Left ventricle myocardium inferior (tissue), 1 donor: ENCODE results near the gene HAS3. TPM values are rescaled to one million over a fixed set of nuclear protein-coding genes. Genes with fewer than 3 reads are reported as not detected.

Experiments
- DNase-seq: peaks from one replicate; pipeline ENCODE4 v3.0.0-alpha.2; 2020
- H3K27ac ChIP-seq: fragments of 200-600 bp; replicated peaks from 2 replicates; pipeline ENCODE4 v1.8.0; 2021
- H3K27me3 ChIP-seq: fragments of 200-600 bp; 2 replicates; pipeline ENCODE4 v1.8.0; 2021; ENCODE audit warnings: low read depth
- H3K36me3 ChIP-seq: fragments of 200-600 bp; 2 replicates; pipeline ENCODE4 v1.8.0; 2021
- H3K4me1 ChIP-seq: fragments of 200-600 bp; 2 replicates; pipeline ENCODE4 v1.8.0; 2021
- H3K4me3 ChIP-seq: fragments of 200-600 bp; 2 replicates; pipeline ENCODE4 v1.8.0; 2021; ENCODE audit warnings: mild to moderate bottlenecking, moderate library complexity
- H3K9me3 ChIP-seq: fragments of 200-600 bp; replicated peaks from 2 replicates; pipeline ENCODE4 v1.8.0; 2021
- CTCF ChIP-seq: fragments of 200-600 bp; IDR thresholded peaks from 2 replicates; pipeline ENCODE4 v1.8.0; 2021; ENCODE audit warnings: antibody characterized with exemption, mild to moderate bottlenecking, borderline replicate concordance
- intact Hi-C: fragments of 100-400 bp; cut with micrococcal nuclease; formaldehyde crosslinking; loops from one replicate; pipeline ENCODE4 v1.11.0; 2022
- total RNA-seq: library from RNA; stranded (reverse); fragmentation: NEBNext Ultra II Directional; extraction: Animal tissue kit (Norgen Biotek cat#: 25700); gene quantifications from one replicate; pipeline ENCODE4 v1.2.1, GENCODE V29; 2021
- donor health status: DM: no; HTN: yes; CAD: no; lungs with severe emphysema.

The HAS3 gene
- total RNA-seq, 1 donor from 2014 or later, result 0.27 TPM

GRCh38 chr16:69107316-69107962 lies 2.0 kb downstream of the HAS3 start:
- H3K4me1 ChIP-seq, result peaks cover 44% of the 10 kb centered on the region
- H3K27me3 ChIP-seq, result peaks cover 16% of the 10 kb centered on the region
- peaks cover 7% of the 10 kb centered on the region for H3K36me3 ChIP-seq
- peak; percentile 40 for DNase-seq
- peak overlapping the region; percentile 73 for H3K4me3 ChIP-seq
- TF ChIP-seq CTCF, result no peak
- H3K27ac ChIP-seq, result no peak overlapping the region
- H3K9me3 ChIP-seq, result no peaks in the 10 kb centered on the region
- intact Hi-C loops, result no loop called here

- DNase-seq, result no peak
- Histone ChIP-seq H3K27me3 (peaks cover 16% of the 10 kb centered on the region), H3K9me3 (no peaks in the 10 kb centered on the region), H3K27ac (no peak overlapping the region), H3K36me3 (peaks cover 7% of the 10 kb centered on the region), H3K4me3 (peak overlapping the region; percentile 73), H3K4me1 (peaks cover 52% of the 10 kb centered on the region)
- TF ChIP-seq CTCF, result no peak
- intact Hi-C loops, result no loop called here
These were observed 2.8 kb downstream of the HAS3 start for GRCh38 chr16:69108064-69108904.

GRCh38 chr16:69108905-69109252 lies 3.4 kb downstream of the HAS3 start:
- intact Hi-C loops, result no loop called here
- Histone ChIP-seq H3K27me3 (peaks cover 16% of the 10 kb centered on the region), H3K36me3 (peaks cover 11% of the 10 kb centered on the region), H3K9me3 (no peaks in the 10 kb centered on the region), H3K4me1 (peaks cover 52% of the 10 kb centered on the region), H3K27ac (no peak overlapping the region), H3K4me3 (no peak overlapping the region)
- DNase-seq, result no peak
- no peak for TF ChIP-seq CTCF

GRCh38 chr16:69109486-69110270 lies 4.2 kb downstream of the HAS3 start:
- H3K4me3 ChIP-seq, result no peak overlapping the region
- peaks cover 16% of the 10 kb centered on the region for H3K27me3 ChIP-seq
- no peak for TF ChIP-seq CTCF
- H3K27ac ChIP-seq, result no peak overlapping the region
- no peaks in the 10 kb centered on the region for H3K9me3 ChIP-seq
- DNase-seq, result no peak
- intact Hi-C loops, result no loop called here
- peaks cover 52% of the 10 kb centered on the region for H3K4me1 ChIP-seq
- H3K36me3 ChIP-seq, result peaks cover 19% of the 10 kb centered on the region

- TF ChIP-seq CTCF, result no peak
- Histone ChIP-seq H3K36me3 (peaks cover 24% of the 10 kb centered on the region), H3K4me3 (no peak overlapping the region), H3K27ac (no peak overlapping the region), H3K27me3 (peaks cover 16% of the 10 kb centered on the region), H3K9me3 (no peaks in the 10 kb centered on the region), H3K4me1 (peaks cover 48% of the 10 kb centered on the region)
- intact Hi-C loops, result no loop called here
- no peak for DNase-seq
These were observed 5.0 kb downstream of the HAS3 start for GRCh38 chr16:69110406-69110805.
